Measurements from ENCODE around the gene DMRT1. TPM values are rescaled to one million over a fixed set of nuclear protein-coding genes. Genes with fewer than 3 reads are reported as not detected.
A peak's percentile ranks its signal among the peaks of the same experiment; 100 is the strongest.

Gene DMRT1
- total and polyA plus RNA-seq, 9 of the 15 experiments (the other 6 are each of a cell fraction or from before 2014, with no cell fraction given) = not detected

DNA sequence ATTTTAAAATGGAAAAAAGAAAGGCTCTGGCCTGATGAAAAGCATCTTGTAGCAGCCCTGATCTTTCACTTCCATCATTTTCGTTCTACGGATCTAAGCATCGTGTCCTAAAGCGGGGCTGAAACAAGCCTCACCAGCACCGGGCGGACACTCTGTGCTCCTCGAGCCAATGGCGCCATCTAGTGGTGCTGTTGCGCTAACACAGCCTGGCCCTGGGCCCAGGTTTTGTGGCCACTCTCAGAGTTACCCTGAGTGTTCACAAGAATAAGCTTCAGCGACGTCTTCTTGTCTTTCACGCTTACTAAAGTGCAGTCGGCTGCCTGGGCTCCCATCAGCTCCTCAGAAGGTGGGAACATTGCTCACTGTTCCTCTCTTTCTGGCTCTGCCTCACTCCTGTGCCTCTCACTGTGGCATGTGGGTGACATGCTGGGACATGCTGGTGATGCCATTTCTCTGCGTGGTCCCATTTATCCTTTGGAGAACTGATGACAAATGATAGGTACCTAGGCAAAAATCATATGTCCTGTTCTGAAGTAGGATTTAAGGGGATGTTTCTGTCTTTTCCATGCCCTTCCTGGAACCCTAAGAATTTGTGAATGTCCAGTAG is 167.7 kb downstream of the DMRT1 start (continued):
- TF ChIP-seq KLF10 (CRISPR knock-in tag; IDR thresholded peaks at IDR 0.05) = no peak
- TF ChIP-seq, protein P1, sequence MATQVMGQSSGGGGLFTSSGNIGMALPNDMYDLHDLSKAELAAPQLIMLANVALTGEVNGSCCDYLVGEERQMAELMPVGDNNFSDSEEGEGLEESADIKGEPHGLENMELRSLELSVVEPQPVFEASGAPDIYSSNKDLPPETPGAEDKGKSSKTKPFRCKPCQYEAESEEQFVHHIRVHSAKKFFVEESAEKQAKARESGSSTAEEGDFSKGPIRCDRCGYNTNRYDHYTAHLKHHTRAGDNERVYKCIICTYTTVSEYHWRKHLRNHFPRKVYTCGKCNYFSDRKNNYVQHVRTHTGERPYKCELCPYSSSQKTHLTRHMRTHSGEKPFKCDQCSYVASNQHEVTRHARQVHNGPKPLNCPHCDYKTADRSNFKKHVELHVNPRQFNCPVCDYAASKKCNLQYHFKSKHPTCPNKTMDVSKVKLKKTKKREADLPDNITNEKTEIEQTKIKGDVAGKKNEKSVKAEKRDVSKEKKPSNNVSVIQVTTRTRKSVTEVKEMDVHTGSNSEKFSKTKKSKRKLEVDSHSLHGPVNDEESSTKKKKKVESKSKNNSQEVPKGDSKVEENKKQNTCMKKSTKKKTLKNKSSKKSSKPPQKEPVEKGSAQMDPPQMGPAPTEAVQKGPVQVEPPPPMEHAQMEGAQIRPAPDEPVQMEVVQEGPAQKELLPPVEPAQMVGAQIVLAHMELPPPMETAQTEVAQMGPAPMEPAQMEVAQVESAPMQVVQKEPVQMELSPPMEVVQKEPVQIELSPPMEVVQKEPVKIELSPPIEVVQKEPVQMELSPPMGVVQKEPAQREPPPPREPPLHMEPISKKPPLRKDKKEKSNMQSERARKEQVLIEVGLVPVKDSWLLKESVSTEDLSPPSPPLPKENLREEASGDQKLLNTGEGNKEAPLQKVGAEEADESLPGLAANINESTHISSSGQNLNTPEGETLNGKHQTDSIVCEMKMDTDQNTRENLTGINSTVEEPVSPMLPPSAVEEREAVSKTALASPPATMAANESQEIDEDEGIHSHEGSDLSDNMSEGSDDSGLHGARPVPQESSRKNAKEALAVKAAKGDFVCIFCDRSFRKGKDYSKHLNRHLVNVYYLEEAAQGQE (IDR thresholded peaks at IDR 0.05; ENCODE audit: borderline replicate concordance) = peak; percentile 42; the same call in 1 of the 2 replicates
- TF ChIP-seq, protein P1 (CRISPR knock-in tag; IDR thresholded peaks at IDR 0.05; ENCODE audit: low read depth) = no peak
- TF ChIP-seq NFIC (IDR thresholded peaks at IDR 0.05) = peak; percentile 79
- TF ChIP-seq TAF9B (IDR thresholded peaks at IDR 0.05; ENCODE audit: partially characterized antibody) = no peak
- TF ChIP-seq, protein P2, sequence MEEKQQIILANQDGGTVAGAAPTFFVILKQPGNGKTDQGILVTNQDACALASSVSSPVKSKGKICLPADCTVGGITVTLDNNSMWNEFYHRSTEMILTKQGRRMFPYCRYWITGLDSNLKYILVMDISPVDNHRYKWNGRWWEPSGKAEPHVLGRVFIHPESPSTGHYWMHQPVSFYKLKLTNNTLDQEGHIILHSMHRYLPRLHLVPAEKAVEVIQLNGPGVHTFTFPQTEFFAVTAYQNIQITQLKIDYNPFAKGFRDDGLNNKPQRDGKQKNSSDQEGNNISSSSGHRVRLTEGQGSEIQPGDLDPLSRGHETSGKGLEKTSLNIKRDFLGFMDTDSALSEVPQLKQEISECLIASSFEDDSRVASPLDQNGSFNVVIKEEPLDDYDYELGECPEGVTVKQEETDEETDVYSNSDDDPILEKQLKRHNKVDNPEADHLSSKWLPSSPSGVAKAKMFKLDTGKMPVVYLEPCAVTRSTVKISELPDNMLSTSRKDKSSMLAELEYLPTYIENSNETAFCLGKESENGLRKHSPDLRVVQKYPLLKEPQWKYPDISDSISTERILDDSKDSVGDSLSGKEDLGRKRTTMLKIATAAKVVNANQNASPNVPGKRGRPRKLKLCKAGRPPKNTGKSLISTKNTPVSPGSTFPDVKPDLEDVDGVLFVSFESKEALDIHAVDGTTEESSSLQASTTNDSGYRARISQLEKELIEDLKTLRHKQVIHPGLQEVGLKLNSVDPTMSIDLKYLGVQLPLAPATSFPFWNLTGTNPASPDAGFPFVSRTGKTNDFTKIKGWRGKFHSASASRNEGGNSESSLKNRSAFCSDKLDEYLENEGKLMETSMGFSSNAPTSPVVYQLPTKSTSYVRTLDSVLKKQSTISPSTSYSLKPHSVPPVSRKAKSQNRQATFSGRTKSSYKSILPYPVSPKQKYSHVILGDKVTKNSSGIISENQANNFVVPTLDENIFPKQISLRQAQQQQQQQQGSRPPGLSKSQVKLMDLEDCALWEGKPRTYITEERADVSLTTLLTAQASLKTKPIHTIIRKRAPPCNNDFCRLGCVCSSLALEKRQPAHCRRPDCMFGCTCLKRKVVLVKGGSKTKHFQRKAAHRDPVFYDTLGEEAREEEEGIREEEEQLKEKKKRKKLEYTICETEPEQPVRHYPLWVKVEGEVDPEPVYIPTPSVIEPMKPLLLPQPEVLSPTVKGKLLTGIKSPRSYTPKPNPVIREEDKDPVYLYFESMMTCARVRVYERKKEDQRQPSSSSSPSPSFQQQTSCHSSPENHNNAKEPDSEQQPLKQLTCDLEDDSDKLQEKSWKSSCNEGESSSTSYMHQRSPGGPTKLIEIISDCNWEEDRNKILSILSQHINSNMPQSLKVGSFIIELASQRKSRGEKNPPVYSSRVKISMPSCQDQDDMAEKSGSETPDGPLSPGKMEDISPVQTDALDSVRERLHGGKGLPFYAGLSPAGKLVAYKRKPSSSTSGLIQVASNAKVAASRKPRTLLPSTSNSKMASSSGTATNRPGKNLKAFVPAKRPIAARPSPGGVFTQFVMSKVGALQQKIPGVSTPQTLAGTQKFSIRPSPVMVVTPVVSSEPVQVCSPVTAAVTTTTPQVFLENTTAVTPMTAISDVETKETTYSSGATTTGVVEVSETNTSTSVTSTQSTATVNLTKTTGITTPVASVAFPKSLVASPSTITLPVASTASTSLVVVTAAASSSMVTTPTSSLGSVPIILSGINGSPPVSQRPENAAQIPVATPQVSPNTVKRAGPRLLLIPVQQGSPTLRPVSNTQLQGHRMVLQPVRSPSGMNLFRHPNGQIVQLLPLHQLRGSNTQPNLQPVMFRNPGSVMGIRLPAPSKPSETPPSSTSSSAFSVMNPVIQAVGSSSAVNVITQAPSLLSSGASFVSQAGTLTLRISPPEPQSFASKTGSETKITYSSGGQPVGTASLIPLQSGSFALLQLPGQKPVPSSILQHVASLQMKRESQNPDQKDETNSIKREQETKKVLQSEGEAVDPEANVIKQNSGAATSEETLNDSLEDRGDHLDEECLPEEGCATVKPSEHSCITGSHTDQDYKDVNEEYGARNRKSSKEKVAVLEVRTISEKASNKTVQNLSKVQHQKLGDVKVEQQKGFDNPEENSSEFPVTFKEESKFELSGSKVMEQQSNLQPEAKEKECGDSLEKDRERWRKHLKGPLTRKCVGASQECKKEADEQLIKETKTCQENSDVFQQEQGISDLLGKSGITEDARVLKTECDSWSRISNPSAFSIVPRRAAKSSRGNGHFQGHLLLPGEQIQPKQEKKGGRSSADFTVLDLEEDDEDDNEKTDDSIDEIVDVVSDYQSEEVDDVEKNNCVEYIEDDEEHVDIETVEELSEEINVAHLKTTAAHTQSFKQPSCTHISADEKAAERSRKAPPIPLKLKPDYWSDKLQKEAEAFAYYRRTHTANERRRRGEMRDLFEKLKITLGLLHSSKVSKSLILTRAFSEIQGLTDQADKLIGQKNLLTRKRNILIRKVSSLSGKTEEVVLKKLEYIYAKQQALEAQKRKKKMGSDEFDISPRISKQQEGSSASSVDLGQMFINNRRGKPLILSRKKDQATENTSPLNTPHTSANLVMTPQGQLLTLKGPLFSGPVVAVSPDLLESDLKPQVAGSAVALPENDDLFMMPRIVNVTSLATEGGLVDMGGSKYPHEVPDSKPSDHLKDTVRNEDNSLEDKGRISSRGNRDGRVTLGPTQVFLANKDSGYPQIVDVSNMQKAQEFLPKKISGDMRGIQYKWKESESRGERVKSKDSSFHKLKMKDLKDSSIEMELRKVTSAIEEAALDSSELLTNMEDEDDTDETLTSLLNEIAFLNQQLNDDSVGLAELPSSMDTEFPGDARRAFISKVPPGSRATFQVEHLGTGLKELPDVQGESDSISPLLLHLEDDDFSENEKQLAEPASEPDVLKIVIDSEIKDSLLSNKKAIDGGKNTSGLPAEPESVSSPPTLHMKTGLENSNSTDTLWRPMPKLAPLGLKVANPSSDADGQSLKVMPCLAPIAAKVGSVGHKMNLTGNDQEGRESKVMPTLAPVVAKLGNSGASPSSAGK (IDR thresholded peaks at IDR 0.05) = no peak

All from K562 (cell line).